Stimulated activated CD8-positive, alpha-beta memory T cell treated with anti-CD3 and anti-CD28 coated beads, Interleukin-4, amount 100 ng/mL, for 48 hours (primary cell): Measurements from ENCODE around the gene UBAP2L.
"Not testable (repeated sequence)": the region's sequence is repeated elsewhere in the genome, so short reads cannot be mapped to it uniquely, and the experiment has no call there.

Source experiments
- DNase-seq: peaks from one replicate; pipeline ENCODE4 v3.0.0-alpha.2; 2020

The UBAP2L gene

DNA sequence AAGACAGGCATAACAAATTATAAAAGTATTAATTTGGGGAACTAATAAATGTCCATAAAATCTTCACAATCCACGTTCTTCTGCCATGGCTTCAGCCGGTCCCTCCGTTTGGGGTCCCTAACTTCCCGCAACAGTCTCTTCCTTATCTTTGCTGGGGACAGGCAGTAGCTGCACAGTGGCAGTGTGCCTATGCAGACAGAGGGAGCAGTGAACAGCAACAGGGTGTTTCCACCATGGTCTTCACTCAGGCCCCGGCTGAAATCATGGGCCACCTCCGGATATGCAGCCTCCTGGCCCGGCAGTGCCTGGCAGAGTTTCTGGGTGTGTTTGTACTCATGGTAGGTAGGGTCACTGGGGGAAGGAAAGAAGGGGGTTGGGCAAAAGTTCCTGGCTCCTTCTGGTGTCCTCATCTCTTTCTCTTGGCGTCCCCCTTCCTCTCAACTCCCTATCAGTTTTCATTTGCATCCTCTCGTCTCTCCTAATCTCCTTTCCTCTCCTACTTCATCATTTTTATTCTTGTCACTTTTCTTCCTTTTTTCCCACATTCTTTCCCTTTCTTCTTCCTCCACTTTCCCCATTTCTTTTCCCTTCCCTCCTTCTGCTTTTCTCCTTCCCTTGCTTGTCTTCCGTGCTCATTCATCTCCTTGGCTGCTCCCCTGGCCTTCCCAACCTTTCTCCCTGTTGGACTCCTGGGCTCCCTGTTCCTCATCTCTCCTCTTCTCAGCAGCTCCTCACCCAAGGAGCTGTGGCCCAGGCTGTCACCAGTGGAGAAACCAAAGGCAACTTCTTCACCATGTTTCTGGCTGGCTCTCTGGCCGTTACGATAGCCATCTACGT is 91.7 kb downstream of the UBAP2L start:
- not testable (repeated sequence) for DNase-seq

DNA sequence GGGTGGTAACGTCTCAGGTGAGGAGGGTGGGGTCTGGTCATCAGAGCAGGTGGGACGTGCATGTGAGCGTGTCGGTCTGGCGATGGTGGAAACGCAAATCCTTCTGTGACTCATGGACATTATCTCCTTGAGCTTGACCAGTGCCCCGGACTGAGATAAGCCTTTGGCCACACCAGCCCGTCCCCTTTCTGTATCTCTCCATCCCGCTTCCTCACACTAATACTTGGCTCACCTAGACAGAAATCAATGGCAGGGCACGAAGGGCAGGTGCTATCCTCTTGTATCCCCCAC is 92.3 kb downstream of the UBAP2L start:
- no peak for DNase-seq

DNA sequence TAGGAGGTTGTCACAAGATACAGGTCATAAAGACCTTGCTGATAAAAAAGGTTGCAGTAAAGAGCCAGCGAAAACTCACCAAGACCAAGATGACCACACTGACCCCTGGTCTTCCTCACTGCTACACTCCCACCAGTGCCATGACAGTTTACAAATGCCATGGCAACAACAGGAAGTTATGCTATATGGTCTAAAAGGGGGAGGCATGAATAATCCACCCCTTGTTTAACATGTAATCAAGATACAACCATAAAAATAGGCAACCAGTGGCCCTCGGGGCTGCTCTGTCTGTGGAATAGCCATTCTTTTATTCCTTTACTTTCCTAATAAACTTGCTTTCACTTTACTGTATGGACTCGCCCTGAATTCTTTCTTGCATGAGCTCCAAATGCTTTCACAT is 93.5 kb downstream of the UBAP2L start:
- not testable (repeated sequence) for DNase-seq

DNA sequence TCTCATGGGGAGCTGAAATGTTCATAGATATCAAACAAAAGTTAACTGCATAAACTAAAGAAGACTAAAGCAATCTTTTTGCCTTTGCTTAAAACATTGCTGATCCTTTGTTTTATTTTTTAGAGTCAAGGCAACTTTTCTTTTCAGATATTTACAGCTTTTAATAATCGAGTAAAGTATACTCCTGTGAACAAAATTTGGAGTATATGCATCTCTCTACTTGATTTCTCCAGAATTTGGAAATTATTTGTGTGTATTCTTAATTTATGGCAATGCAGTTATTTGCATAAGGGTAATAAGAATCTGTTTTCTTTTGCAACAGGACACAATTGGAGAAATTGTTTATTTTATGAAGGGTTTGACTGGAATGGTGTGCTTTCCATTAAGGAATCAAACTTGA is 95.9 kb downstream of the UBAP2L start:
- DNase-seq: no peak

GRCh38 chr1:154318386-154318785 is 97.6 kb downstream of the UBAP2L start:
- DNase-seq: no peak
